HG03439 (cell line): ENCODE data around the gene TMEM244.
"Not testable (repeated sequence)": the region's sequence is repeated elsewhere in the genome, so short reads cannot be mapped to it uniquely, and the experiment has no call there.

Source experiments
- ATAC-seq: cut with Tn5 transposase; IDR thresholded peaks from one replicate; pipeline ENCODE4 v1.9.1; 2021; ENCODE audit warnings: mild to moderate bottlenecking, moderate library complexity; ENCODE audit not compliant: unreplicated experiment

Gene TMEM244

DNA sequence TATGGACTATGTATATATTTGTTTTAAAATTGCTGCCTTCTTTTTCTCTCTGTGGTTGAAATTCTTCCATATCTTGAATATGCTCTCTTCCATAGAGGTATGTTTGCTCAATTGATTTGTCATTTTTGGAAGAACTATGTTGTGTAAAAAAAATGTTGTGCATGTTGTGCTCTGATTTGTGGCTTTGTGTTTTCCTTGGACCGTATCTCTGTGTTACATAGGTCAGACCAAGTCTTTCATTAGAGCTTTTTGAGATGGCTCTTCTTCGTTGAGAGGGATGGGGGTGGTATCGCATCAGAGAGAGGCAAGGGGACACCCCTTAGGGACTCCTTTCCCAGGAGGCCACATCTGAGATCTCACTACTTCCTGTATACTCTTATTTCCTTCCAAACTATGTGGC lies 43.8 kb downstream of the TMEM244 start:
- ATAC-seq: no peak

- ATAC-seq: no peak
These were observed 48.9 kb downstream of the TMEM244 start for GRCh38 chr6:129812145-129812777.

GRCh38 chr6:129807141-129807540 lies 54.0 kb downstream of the TMEM244 start:
- ATAC-seq: not testable (repeated sequence)

DNA sequence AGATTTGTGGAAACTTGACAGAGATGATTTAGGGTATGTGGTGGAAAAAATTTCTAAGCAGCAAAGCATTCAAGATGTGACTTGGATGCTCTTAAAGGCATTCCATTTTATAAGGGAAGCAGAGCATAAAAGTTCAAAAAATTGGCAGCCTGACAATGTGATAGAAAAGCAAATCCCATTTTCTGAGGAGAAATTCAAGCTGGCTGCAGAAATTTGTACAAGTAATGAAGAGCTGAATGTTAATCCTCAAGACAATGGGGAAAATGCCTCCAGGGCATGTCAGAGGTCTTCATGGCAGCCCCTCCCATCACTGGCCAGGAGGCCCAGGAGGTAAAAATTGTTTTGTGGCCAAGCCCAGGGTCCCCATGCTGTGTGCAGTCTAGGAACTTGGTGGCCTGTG lies 58.2 kb downstream of the TMEM244 start:
- ATAC-seq: not testable (repeated sequence)

GRCh38 chr6:129801909-129802308 lies 59.2 kb downstream of the TMEM244 start:
- ATAC-seq: no peak

- no peak for ATAC-seq
These were observed 65.9 kb downstream of the TMEM244 start for GRCh38 chr6:129795261-129795660.

DNA sequence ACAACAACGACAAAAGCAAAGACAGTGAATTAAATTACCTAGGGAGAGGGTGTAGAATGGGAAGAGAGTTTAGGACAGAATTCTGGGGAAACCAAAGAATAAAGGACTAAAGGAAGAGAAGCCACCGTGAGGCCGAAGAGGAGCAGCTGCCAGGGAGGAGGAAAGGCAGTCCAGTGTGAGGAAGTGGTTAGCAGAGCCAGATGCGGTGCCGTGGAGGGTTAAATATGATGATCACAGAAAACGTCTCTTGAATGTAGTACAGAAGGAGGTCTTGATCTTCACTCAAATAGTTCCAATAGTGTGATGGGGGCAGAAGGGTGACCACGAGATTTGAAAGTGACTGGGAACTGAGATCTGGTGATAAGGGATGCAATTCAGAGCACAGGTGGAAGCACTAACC lies 67.7 kb downstream of the TMEM244 start:
- no peak for ATAC-seq

DNA sequence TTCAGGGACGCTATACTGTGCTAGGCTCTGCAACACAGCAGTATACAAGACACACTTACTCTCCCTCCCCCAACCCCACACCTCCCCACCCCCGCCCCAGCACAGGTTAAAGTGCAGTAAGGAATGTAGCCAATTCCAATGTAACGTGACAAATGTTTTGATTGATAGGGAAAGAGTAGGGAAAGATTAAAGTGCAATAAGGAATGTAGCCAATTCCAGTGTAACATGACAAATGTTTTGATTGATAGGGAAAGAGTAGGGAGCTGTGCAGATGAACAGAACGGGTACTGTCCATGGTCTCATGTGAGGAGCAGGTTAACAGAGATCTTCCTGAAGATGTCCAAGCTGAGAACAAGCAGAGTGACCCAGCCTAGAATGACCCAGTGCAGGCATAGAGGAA lies 69.1 kb downstream of the TMEM244 start:
- no peak for ATAC-seq

DNA sequence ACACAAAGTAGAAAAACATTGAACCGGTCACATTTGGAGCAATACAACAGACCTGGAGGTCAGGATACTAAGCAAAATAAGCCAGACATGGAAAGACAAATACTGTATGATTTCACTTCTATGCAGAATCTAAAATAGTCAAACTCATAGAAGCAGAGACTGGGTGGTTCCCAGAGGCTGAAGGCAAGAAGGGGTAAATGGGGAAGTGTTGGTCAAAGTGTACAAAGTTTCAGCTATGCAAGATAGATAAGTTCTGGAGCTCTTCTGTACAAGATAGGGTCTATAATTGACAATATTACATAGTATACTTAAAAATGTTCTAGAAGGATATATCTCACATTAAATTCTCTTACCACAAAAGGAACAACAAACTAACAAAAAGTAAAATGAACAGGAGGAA lies 70.3 kb downstream of the TMEM244 start:
- no peak for ATAC-seq

DNA sequence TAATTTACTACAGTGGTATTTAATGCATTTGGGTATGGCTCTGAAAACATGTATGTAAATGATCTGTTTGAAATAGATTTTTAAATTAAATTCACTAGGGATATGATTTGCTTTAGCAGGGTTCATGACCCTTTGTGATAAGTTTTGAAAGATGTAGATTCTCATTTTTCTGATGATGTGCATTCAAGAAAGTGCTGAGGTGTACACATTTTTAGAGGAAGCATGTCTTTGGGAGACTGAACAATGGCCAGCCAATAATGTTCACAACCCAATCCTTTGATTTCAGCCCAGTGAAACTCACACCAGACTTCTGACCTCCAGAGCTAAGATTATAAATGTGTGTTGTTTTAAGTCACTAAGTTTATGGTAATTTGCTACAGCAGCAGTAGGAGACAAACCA lies 71.1 kb downstream of the TMEM244 start:
- ATAC-seq: no peak

DNA sequence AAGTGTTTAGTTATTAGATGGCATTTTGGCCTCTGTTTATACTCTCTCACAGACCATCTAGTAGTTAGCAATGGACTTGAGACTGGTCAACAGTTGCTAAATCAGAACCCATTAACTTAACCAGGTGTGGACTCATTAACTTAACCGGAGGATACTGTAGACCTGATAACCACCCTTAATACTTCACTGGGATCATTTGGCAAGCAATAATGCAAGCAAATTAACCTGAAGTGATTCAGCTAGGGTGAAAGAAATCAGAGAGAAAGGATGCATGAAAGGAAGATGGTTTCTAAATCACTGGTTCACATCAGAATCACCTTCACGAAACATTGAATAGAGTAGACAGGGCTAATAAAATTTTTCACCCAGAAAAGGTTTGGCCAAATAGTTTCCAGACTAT lies 73.3 kb downstream of the TMEM244 start:
- no peak for ATAC-seq

DNA sequence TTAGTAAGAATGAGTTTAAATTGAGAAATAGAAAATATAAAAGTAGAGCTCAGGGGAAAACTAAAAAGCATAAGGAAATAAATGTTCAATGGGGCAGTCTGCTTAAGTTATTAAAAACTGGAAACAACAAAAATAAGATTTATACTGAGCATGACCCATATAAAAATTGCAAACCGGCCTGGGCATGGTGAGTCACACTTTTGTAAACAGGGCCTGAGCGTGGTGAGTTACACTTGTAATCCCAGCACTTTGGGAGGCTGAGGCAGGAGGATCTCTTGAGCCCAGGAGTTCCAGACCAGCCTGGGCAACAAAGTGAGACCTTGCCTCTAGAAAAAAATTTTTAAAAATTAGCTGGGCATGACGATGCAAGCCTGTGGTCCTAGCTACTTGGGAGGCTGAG lies 74.6 kb downstream of the TMEM244 start:
- ATAC-seq: no peak

- no peak for ATAC-seq
These were observed 75.4 kb downstream of the TMEM244 start for GRCh38 chr6:129785756-129786135.

DNA sequence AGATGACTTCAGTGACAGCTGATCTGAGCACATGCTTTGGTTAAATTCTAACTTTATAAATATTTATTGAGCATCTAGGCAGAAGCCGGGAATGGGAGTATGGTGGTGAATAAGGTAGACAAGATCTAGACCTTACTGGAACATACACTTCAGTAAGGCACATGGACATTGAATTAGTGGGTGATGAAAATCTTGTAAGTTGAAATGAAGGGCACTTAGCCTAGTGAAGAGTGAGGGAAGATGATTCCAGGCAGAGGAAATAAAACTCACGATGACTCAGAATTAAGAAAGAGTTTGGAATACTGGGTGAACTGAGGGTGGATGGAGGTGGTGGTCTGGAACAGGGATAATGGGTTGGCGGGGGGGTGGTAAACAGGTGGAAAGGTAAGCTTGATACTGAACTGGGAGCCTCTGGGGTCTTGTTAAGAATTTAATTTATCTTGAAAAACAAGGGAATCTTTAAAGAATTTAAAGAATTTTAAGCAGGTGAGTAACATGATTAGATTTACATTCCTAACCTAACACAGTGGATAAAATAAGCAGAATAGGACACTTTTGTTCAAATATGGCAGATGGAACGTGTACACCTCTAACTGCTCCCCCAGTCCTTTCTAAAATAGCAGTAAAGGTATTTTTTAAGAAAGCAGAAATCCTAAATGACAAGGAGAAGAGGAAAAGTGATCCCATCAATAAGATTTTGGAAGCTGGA lies 75.9 kb downstream of the TMEM244 start:
- ATAC-seq: no peak
